Measurements from ENCODE around the gene ELAC2. TPM values are rescaled to one million over a fixed set of nuclear protein-coding genes. Genes with fewer than 3 reads are reported as not detected.

The ELAC2 gene
- total and polyA plus RNA-seq, 2 of the 4 experiments (the other 2 are of a cell fraction), result 75.2 to 80.7 TPM

- DNase-seq, result no peak
- no peaks in the 10 kb centered on the region for H3K9me3 ChIP-seq (ENCODE audit: control insufficient read depth, insufficient read depth, low read length)
- ChIA-PET POLR2A (ENCODE audit: unreplicated experiment) (no interaction called here), CTCF (no interaction called here)
- H3K9ac ChIP-seq (ENCODE audit: low read depth, low read length), result no peak overlapping the region
- in situ Hi-C loops (cut with MboI; ENCODE audit: low sequenced_read_pairs), result no loop called here
- H3K27me3 ChIP-seq (ENCODE audit: control insufficient read depth, insufficient read depth, low read length), result peaks cover 2% of the 10 kb centered on the region; the same call in 1 of the 2 replicates
- H2AK9ac ChIP-seq (replicated peaks; ENCODE audit: low read depth, low read length, poor library complexity), result no peak overlapping the region
- H4K8ac ChIP-seq (ENCODE audit: low read depth in 2 of 2, low read length in 2 of 2), result no peak overlapping the region
- H4K20me1 ChIP-seq (ENCODE audit: insufficient read depth, low read length), result no peaks in the 10 kb centered on the region
- H3K4ac ChIP-seq (ENCODE audit: low read depth, low read length), result no peak overlapping the region
- H3K4me1 ChIP-seq (ENCODE audit: control insufficient read depth, insufficient read depth, low read length), result no peaks in the 10 kb centered on the region
- H4K91ac ChIP-seq (ENCODE audit: insufficient read depth, low read depth, low read length), result no peak overlapping the region
- intact Hi-C loops (cut with micrococcal nuclease), result no loop called here
- no peak for TF ChIP-seq CEBPB (IDR thresholded peaks at IDR 0.05; ENCODE audit: low read depth, low read length)
- no peaks in the 10 kb centered on the region for H3K79me1 ChIP-seq (ENCODE audit: low read depth in 1 of 2, low read length in 2 of 2)
- no peak overlapping the region for H2BK120ac ChIP-seq (ENCODE audit: low read depth, low read length)
- H2BK5ac ChIP-seq (ENCODE audit: low read depth, low read length, poor library complexity, severe bottlenecking), result peak overlapping the region; percentile 65
- 0 out of 2 replicates have a peak overlapping the region, but pooled peaks have one; percentile 18 for H2AK5ac ChIP-seq (ENCODE audit: low read depth, low read length)
- dilution Hi-C loops (cut with HindIII; ENCODE audit: low sequenced_read_pairs, unreplicated experiment), result no loop called here
- no peak overlapping the region for H3K14ac ChIP-seq (replicated peaks; ENCODE audit: low read depth, low read length)
- no peak overlapping the region for H3K56ac ChIP-seq (ENCODE audit: extremely low read depth, insufficient read depth, low read length)
- no TSS peak for BruUV-seq (replicated peaks)
- H2AFZ ChIP-seq (replicated peaks; ENCODE audit: low read length, poor library complexity), result no peak overlapping the region
- H2BK20ac ChIP-seq (ENCODE audit: low read depth, low read length), result no peak overlapping the region
- no peak overlapping the region for H4K5ac ChIP-seq (ENCODE audit: low read depth, low read length)
- H2BK15ac ChIP-seq (ENCODE audit: low read depth, low read length), result no peak overlapping the region
- H3K9me1 ChIP-seq (ENCODE audit: insufficient read depth, low read length), result peaks cover 4% of the 10 kb centered on the region; the same call in 1 of the 2 replicates
- no peaks in the 10 kb centered on the region for H3K36me3 ChIP-seq (ENCODE audit: control insufficient read depth, insufficient read depth, low read length)
- no peak for ATAC-seq (ENCODE audit: low read depth)
- no peak overlapping the region for H3K4me2 ChIP-seq (ENCODE audit: low read depth, low read length)
- H3K18ac ChIP-seq (ENCODE audit: low read depth, low read length), result no peak overlapping the region
- no peak overlapping the region for H3K4me3 ChIP-seq (ENCODE audit: insufficient read depth, low read depth, low read length)
- H3K23ac ChIP-seq (ENCODE audit: low read depth, low read length), result no peak overlapping the region
- WGBS, 2 experiments (ENCODE audit: extremely low coverage in 2 of 2, insufficient read length in 1 of 2), result no CpG with 5 or more reads among the region's 5 CpGs
- H3K27ac ChIP-seq (ENCODE audit: insufficient read depth, low read length), result no peak overlapping the region
Observed at GRCh38 chr17:13025258-13025627, 7.4 kb upstream of the ELAC2 start.
